SK-N-SH (cell line): ENCODE data around the gene MRRF. TPM values are rescaled to one million over a fixed set of nuclear protein-coding genes. Genes with fewer than 3 reads are reported as not detected.

Experiments used
- CTCF ChIA-PET: fragments of 300-600, 350-600 bp; formaldehyde crosslinking; extraction: SDS; loops from one replicate; lab custom pipeline; 2021; lab: Yijun Ruan, JAX
- POLR2A ChIA-PET: fragments of 350-600 bp; sonication (Branson Sonifier 250); formaldehyde crosslinking; extraction: SDS; loops from one replicate; lab custom pipeline; 2020; ENCODE audit warnings: antibody characterized with exemption, inconsistent platforms; lab: Yijun Ruan, JAX
- DNase-seq: peaks from one replicate; pipeline ENCODE4 v3.0.0; 2012
- H2AFZ ChIP-seq: fragments of 200-600 bp; sonication (generic); 2 replicates; pipeline ENCODE4 v1.8.1; 2016; ENCODE audit warnings: antibody characterized with exemption, mild to moderate bottlenecking, low read depth
- H3F3A ChIP-seq: fragments of 200-600 bp; sonication (generic); replicated peaks from 2 replicates; pipeline ENCODE3; 2016; ENCODE audit warnings: antibody characterized with exemption, mild to moderate bottlenecking; ENCODE audit not compliant: insufficient read depth
- H3K27ac ChIP-seq, 2 experiments: fragments of 200-500 bp in 1 of 2; fragments of 200-600 bp in 1 of 2; sonication (Bioruptor generic) in 1 of 2; sonication (generic), shearing (Covaris generic) in 1 of 2; 2 replicates each; pipeline versions ENCODE4 v1.5.1 to v1.6.1; 2014 to 2016; ENCODE audit warnings: low read depth in 2 of 2, inconsistent platforms in 1 of 2, low read length in 1 of 2, mild to moderate bottlenecking in 1 of 2, mixed read lengths in 1 of 2
- H3K27me3 ChIP-seq: fragments of 200-600 bp; sonication (generic), shearing (Covaris generic); 2 replicates; pipeline ENCODE4 v1.6.1; 2016; ENCODE audit warnings: mixed run types; ENCODE audit not compliant: insufficient read depth
- H3K36me3 ChIP-seq, 2 experiments: fragments of 200-500 bp in 1 of 2; fragments of 200-600 bp in 1 of 2; sonication (Bioruptor generic) in 1 of 2; sonication (generic) in 1 of 2; replicated peaks in 1 of 2; 2 replicates each; pipeline versions ENCODE3 to v1.5.1; 2014 to 2016; ENCODE audit warnings: low read length in 1 of 2, mild to moderate bottlenecking in 1 of 2; ENCODE audit not compliant: insufficient read depth in 2 of 2, control insufficient read depth in 1 of 2
- H3K4me1 ChIP-seq, 2 experiments: fragments of 200-500 bp in 1 of 2; fragments of 200-600 bp in 1 of 2; sonication (Bioruptor generic) in 1 of 2; sonication (generic), shearing (Covaris generic) in 1 of 2; 2 replicates each; pipeline versions ENCODE4 v1.5.1 to v1.6.1; 2014 to 2016; ENCODE audit warnings: low read depth in 1 of 2, low read length in 1 of 2, mixed run types in 1 of 2; ENCODE audit not compliant: insufficient read depth in 2 of 2, control insufficient read depth in 1 of 2
- H3K4me2 ChIP-seq: fragments of 200-600 bp; sonication (generic), shearing (Covaris generic); 2 replicates; pipeline ENCODE4 v1.6.1; 2017; ENCODE audit warnings: mixed run types
- H3K4me3 ChIP-seq, 2 experiments: fragments of 200-500 bp in 1 of 2; fragments of 200-600 bp in 1 of 2; sonication (Bioruptor generic) in 1 of 2; sonication (generic), shearing (Covaris generic) in 1 of 2; 2 replicates each; pipeline versions ENCODE4 v1.5.1 to v1.8.1; 2014 to 2016; ENCODE audit warnings: low read depth in 2 of 2, inconsistent platforms in 1 of 2, low read length in 1 of 2, mild to moderate bottlenecking in 1 of 2, mixed read lengths in 1 of 2, moderate library complexity in 1 of 2
- H3K79me2 ChIP-seq: fragments of 200-600 bp; sonication (generic); 2 replicates; pipeline ENCODE4 v1.8.1; 2017; ENCODE audit warnings: mild to moderate bottlenecking; ENCODE audit not compliant: insufficient read depth
- H3K9ac ChIP-seq: fragments of 200-600 bp; sonication (generic); 2 replicates; pipeline ENCODE4 v1.6.1; 2017; ENCODE audit warnings: mixed run types
- H3K9me2 ChIP-seq: fragments of 200-600 bp; sonication (generic); 2 replicates; pipeline ENCODE4 v1.6.1; 2017; ENCODE audit warnings: mixed run types
- H3K9me3 ChIP-seq: fragments of 200-600 bp; sonication (generic); 2 replicates; pipeline ENCODE4 v1.6.1; 2017; ENCODE audit warnings: mixed run types, mild to moderate bottlenecking, moderate library complexity
- H4K20me1 ChIP-seq: fragments of 200-600 bp; sonication (generic); 2 replicates; pipeline ENCODE4 v1.6.1; 2017; ENCODE audit warnings: mild to moderate bottlenecking, mixed run types; ENCODE audit not compliant: insufficient read depth
- EZH2phosphoT487 ChIP-seq: fragments of 200-600 bp; sonication (generic); IDR thresholded peaks from 2 replicates; pipeline ENCODE4 v1.6.1; 2017; ENCODE audit warnings: low read depth, mixed run types, mild to moderate bottlenecking, antibody characterized with exemption, moderate library complexity, borderline replicate concordance
- FOXM1 ChIP-seq: IDR thresholded peaks from 2 replicates; pipeline ENCODE4 v1.4.0; 2012; ENCODE audit warnings: low read depth, mild to moderate bottlenecking
- POLR2AphosphoS5 ChIP-seq: IDR thresholded peaks from 2 replicates; pipeline ENCODE4 v1.6.1; 2012; ENCODE audit warnings: low read depth, low read length
- SMC3 ChIP-seq: IDR thresholded peaks from 2 replicates; pipeline ENCODE4 v1.6.1; 2012; ENCODE audit warnings: low read depth, low read length, improper control_type of control experiment
- TEAD4 ChIP-seq: IDR thresholded peaks from 2 replicates; pipeline ENCODE4 v1.4.0; 2012; ENCODE audit warnings: mild to moderate bottlenecking, borderline replicate concordance; ENCODE audit not compliant: insufficient read depth
- YY1 ChIP-seq: IDR thresholded peaks from 2 replicates; pipeline ENCODE4 v1.4.0; 2012; ENCODE audit warnings: low read depth, mild to moderate bottlenecking
- WGBS: methylation state at CpG from one replicate; pipeline ENCODE4 v1.1.6; 2017; ENCODE audit warnings: low lambda C conversion rate; 5-methylcytosine and 5-hydroxymethylcytosine counted together
- polyA plus RNA-seq, 3 experiments: library from polyadenylated mRNA; depleted of rRNA; stranded (reverse); fragments of >200 nt; gene quantifications; 2 replicates each; pipeline ENCODE4 v1.2.3, GENCODE V29; 2012
- TF ChIP-seq, protein P1 (sequence below): IDR thresholded peaks from 2 replicates; pipeline ENCODE4; 2012
- TF ChIP-seq, protein P2 (sequence below): IDR thresholded peaks from 2 replicates; pipeline ENCODE4 v1.6.1; 2012; ENCODE audit warnings: mild to moderate bottlenecking, low read depth, low read length, moderate library complexity
- TF ChIP-seq, protein P3 (sequence below): IDR thresholded peaks from 2 replicates; pipeline ENCODE4 v1.4.0; 2012; ENCODE audit warnings: low read depth

MRRF gene
- polyA plus RNA-seq, 1 of the 3 experiments (the other 2 are of a cell fraction) = 35.1 TPM

DNA sequence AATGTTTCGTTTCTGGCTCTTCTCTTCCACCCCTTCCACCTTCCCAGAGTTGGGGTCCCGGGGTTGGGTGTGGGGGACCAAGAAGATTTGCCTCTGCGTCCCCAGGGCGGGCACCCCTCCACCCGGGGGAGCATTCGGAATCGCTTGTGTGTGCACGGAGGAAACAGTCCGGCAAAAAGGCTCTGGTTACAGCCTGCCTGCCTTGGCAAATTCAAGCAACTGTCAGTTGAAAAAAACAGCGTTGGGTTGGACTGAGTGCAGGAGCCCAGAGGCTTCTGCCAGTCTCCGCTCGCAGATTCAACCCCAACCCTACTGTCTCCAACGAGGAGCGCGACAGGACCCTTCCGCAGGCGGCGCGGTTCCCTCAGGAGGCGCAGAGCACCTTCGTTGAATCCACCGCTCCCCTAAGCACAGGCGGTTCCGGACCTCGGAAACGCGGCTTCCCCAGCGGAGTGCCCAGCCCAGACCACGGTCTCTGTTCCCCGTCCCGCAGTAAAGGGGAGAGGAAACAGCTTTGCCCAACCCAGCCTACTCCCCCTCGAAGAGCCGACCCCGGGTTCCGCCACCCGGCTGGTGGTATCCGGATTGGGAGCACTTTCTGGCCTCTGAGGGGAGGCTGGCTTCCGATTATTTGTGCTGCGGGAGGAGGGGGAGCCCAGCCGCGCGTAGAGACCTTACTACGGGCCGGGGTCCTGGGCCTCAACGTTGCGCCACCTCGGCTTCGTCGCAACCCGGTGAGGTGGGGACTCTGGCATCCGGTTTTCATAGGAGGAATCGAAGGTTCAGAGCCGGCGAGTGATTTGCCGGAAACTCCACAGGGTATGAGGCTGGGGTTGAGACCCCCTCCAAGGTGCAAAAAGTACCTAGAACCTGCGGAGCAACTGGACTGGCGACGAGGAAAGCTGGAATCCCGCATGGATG lies 45.5 kb upstream of the MRRF start:
- 29% methylated on average over 30 of the region's 59 CpGs for WGBS
- H3K9ac ChIP-seq = no peak overlapping the region
- TF ChIP-seq, protein P1, sequence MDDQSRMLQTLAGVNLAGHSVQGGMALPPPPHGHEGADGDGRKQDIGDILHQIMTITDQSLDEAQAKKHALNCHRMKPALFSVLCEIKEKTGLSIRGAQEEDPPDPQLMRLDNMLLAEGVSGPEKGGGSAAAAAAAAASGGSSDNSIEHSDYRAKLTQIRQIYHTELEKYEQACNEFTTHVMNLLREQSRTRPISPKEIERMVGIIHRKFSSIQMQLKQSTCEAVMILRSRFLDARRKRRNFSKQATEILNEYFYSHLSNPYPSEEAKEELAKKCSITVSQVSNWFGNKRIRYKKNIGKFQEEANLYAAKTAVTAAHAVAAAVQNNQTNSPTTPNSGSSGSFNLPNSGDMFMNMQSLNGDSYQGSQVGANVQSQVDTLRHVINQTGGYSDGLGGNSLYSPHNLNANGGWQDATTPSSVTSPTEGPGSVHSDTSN = no peak
- TF ChIP-seq YY1 (no peak), SMC3 (no peak), FOXM1 (no peak), EZH2phosphoT487 (peak; percentile 41; the same call in 1 of the 2 replicates), POLR2AphosphoS5 (no peak), TEAD4 (no peak)
- TF ChIP-seq, protein P2, sequence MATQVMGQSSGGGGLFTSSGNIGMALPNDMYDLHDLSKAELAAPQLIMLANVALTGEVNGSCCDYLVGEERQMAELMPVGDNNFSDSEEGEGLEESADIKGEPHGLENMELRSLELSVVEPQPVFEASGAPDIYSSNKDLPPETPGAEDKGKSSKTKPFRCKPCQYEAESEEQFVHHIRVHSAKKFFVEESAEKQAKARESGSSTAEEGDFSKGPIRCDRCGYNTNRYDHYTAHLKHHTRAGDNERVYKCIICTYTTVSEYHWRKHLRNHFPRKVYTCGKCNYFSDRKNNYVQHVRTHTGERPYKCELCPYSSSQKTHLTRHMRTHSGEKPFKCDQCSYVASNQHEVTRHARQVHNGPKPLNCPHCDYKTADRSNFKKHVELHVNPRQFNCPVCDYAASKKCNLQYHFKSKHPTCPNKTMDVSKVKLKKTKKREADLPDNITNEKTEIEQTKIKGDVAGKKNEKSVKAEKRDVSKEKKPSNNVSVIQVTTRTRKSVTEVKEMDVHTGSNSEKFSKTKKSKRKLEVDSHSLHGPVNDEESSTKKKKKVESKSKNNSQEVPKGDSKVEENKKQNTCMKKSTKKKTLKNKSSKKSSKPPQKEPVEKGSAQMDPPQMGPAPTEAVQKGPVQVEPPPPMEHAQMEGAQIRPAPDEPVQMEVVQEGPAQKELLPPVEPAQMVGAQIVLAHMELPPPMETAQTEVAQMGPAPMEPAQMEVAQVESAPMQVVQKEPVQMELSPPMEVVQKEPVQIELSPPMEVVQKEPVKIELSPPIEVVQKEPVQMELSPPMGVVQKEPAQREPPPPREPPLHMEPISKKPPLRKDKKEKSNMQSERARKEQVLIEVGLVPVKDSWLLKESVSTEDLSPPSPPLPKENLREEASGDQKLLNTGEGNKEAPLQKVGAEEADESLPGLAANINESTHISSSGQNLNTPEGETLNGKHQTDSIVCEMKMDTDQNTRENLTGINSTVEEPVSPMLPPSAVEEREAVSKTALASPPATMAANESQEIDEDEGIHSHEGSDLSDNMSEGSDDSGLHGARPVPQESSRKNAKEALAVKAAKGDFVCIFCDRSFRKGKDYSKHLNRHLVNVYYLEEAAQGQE = no peak
- TF ChIP-seq, protein P3, sequence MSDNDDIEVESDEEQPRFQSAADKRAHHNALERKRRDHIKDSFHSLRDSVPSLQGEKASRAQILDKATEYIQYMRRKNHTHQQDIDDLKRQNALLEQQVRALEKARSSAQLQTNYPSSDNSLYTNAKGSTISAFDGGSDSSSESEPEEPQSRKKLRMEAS = no peak
- H3K27ac ChIP-seq = no peak overlapping the region
- no peaks in the 10 kb centered on the region for H3K9me2 ChIP-seq
- H3K4me1 ChIP-seq = peaks cover 0 to 12% of the 10 kb centered on the region in 2 experiments; a peak in 2 of 4 replicates
- no peaks in the 10 kb centered on the region for H3K36me3 ChIP-seq
- peak overlapping the region; percentile 66; the same call in 1 of the 2 replicates for H3K4me2 ChIP-seq
- H2AFZ ChIP-seq = no peak overlapping the region
- H3K27me3 ChIP-seq = peaks cover 94% of the 10 kb centered on the region
- POLR2A ChIA-PET = no interaction called here
- CTCF ChIA-PET = interaction anchor here (1.0 to 1.2 kb wide), 2 partner anchors 20 to 95 kb away, joined by 3 read pairs; no protein-coding TSS in a partner anchor
- peak overlapping the region in 1 of 2 experiments; percentile 19; a peak in 1 of 4 replicates for H3K4me3 ChIP-seq
- H3K79me2 ChIP-seq = no peaks in the 10 kb centered on the region
- H3K9me3 ChIP-seq = no peaks in the 10 kb centered on the region
- peaks cover 7% of the 10 kb centered on the region for H3F3A ChIP-seq
- peak; percentile 56 for DNase-seq
- no peaks in the 10 kb centered on the region for H4K20me1 ChIP-seq
